Measurements from ENCODE around the gene CUL2. TPM values are rescaled to one million over a fixed set of nuclear protein-coding genes. Genes with fewer than 3 reads are reported as not detected.

Gene CUL2
- total RNA-seq, 2 donors from 2014 or later = 7.3 to 8.0 TPM

DNA sequence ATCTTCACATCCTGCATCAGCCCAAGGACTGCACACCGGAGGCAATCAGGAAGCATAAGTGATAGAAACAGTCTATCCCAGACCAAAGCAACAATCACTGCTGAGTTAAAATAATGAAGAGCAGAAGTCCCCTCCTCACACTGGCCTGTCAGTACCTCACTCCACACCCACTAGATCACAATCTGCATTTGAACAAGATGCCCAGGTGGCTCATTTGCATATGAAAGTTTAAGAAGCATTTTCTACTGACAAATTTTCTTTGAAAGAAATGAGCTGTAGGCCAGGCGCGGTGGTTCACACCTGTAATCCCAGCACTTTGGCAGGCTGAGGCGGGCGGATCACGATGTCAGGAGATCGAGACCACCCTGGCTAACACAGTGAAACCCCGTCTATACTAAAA, 77.4 kb downstream of the CUL2 start:
- Histone ChIP-seq H3K4me3 (no peak overlapping the region), H3K4me1 (no peaks in the 10 kb centered on the region), H3K27me3 (no peaks in the 10 kb centered on the region), H3K27ac (no peak overlapping the region), H3K36me3 (replicated peaks in 1 of 2; ENCODE audit: insufficient read depth in 1 of 2, low read depth in 2 of 2) (peaks cover 0 to 11% of the 10 kb centered on the region in 2 donors), H3K9me3 (no peaks in the 10 kb centered on the region)
- 93 to 97% methylated on average over 8 of the region's 8 CpGs for WGBS, 2 donors
- intact Hi-C loops (cut with DNase I) = no loop called here
- TF ChIP-seq, protein P1, sequence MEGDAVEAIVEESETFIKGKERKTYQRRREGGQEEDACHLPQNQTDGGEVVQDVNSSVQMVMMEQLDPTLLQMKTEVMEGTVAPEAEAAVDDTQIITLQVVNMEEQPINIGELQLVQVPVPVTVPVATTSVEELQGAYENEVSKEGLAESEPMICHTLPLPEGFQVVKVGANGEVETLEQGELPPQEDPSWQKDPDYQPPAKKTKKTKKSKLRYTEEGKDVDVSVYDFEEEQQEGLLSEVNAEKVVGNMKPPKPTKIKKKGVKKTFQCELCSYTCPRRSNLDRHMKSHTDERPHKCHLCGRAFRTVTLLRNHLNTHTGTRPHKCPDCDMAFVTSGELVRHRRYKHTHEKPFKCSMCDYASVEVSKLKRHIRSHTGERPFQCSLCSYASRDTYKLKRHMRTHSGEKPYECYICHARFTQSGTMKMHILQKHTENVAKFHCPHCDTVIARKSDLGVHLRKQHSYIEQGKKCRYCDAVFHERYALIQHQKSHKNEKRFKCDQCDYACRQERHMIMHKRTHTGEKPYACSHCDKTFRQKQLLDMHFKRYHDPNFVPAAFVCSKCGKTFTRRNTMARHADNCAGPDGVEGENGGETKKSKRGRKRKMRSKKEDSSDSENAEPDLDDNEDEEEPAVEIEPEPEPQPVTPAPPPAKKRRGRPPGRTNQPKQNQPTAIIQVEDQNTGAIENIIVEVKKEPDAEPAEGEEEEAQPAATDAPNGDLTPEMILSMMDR (IDR thresholded peaks at IDR 0.05) = no peak
- no peak for TF ChIP-seq POLR2A (IDR thresholded peaks at IDR 0.05)
- ATAC-seq (no peak), DNase-seq (no peak)

DNA sequence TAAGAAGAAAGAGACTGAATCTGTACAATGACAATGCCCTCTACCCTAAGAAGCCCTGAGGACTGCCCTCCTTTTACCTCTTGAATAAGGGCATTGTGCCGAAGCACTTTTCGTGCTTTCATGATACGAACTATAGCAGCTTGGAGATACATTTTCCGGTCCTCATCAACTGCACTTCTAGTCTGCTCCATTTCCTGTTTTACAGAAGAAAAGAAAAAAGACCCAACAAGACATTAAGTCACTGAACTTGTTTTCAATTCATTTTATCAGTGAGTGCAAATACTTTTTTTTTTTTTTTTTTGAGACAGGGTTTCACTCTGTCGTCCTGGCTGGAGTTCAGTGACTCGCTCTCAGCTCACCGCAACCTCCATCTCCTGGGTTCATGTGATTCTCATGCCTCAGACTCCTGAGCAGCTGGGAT, 78.4 kb downstream of the CUL2 start:
- Histone ChIP-seq H3K9me3 (no peaks in the 10 kb centered on the region), H3K27me3 (no peaks in the 10 kb centered on the region), H3K36me3 (replicated peaks in 1 of 2; ENCODE audit: insufficient read depth in 1 of 2, low read depth in 2 of 2) (peaks cover 0 to 11% of the 10 kb centered on the region in 2 donors), H3K4me1 (no peaks in the 10 kb centered on the region), H3K27ac (no peak overlapping the region), H3K4me3 (no peak overlapping the region)
- no peak for TF ChIP-seq POLR2A (IDR thresholded peaks at IDR 0.05)
- TF ChIP-seq, protein P1 (IDR thresholded peaks at IDR 0.05) = no peak
- intact Hi-C loops (cut with DNase I) = no loop called here
- DNase-seq = no peak
- 88 to 95% methylated on average over 7 of the region's 7 CpGs for WGBS, 2 donors
- no peak for ATAC-seq

DNA sequence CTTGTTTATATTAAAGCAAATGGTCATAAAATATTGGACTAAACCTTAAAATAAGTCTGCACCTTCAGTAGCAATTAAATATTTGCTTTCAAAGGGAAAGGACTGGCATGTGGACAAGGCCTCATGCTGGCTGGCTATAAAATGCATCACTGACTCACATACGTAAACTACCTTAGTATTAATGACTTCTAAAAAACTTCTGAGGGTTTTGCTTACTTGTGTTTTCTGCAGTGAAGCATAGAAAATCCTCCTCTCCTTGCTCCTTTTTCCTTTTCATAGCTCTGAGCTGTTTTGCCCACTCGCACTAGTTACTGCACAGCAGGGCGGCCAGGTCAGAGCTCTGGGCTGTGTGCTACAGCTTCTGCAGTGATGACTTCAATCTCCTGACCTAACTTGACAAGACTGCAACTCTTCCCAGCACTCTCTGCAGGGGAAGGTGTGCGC, 82.3 kb downstream of the CUL2 start:
- 96 to 97% methylated on average over 4 of the region's 4 CpGs for WGBS, 2 donors
- no peak for TF ChIP-seq POLR2A (IDR thresholded peaks at IDR 0.05)
- TF ChIP-seq, protein P1 (IDR thresholded peaks at IDR 0.05) = no peak
- H3K4me1 ChIP-seq = no peaks in the 10 kb centered on the region
- no peak overlapping the region for H3K4me3 ChIP-seq
- no peak for DNase-seq
- intact Hi-C loops (cut with DNase I) = no loop called here
- peaks cover 0 to 7% of the 10 kb centered on the region in 2 donors for H3K36me3 ChIP-seq (replicated peaks in 1 of 2; ENCODE audit: insufficient read depth in 1 of 2, low read depth in 2 of 2)
- ATAC-seq = no peak
- H3K9me3 ChIP-seq = no peaks in the 10 kb centered on the region
- no peak overlapping the region for H3K27ac ChIP-seq
- no peaks in the 10 kb centered on the region for H3K27me3 ChIP-seq

DNA sequence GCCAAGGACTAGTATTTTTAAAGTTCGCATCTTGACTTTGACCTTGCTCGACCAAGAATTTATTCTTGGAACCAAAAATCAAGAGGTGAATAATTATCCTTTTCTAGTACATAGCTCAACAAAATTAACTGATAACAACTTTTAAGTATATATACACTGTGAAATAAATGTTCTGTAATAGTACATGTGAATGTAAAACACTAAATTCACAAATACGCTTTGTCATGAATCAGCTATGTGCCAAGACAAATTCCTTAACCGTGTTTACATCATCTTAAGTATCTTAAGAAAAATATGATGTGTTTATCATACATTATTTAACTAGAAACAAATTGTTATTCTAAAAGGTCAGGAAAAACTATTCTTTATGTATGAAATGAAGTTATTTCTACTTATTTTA, 83.3 kb downstream of the CUL2 start:
- WGBS, 2 donors = 75 to 76% methylated on average over 4 of the region's 4 CpGs
- DNase-seq (no peak), ATAC-seq (no peak)
- Histone ChIP-seq H3K4me3 (no peak overlapping the region), H3K36me3 (replicated peaks in 1 of 2; ENCODE audit: insufficient read depth in 1 of 2, low read depth in 2 of 2) (peaks cover 0 to 7% of the 10 kb centered on the region in 2 donors), H3K9me3 (no peaks in the 10 kb centered on the region), H3K27me3 (no peaks in the 10 kb centered on the region), H3K4me1 (no peaks in the 10 kb centered on the region), H3K27ac (no peak overlapping the region)
- no peak for TF ChIP-seq POLR2A (IDR thresholded peaks at IDR 0.05)
- TF ChIP-seq, protein P1 (IDR thresholded peaks at IDR 0.05) = no peak
- intact Hi-C loops (cut with DNase I) = no loop called here

DNA sequence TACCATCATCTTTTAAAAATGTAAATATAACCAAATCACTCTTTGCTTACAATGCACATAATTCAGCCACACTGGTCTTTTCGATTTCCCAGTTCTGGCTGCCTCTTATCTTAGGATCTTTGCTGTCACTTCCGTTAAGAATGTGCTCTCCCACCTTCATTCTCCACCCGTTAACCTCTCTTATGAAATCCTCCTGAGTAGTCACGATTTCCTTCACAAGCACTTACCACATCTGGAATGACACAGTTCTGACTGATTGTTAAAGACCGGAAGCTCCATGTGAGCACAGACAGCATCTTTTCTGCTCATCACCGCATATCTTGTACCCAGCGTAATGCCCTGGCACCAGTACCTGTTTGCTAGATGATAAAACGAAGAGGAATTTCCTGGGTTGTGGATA, 84.3 kb downstream of the CUL2 start:
- Histone ChIP-seq H3K36me3 (replicated peaks in 1 of 2; ENCODE audit: insufficient read depth in 1 of 2, low read depth in 2 of 2) (peaks cover 0 to 4% of the 10 kb centered on the region in 2 donors), H3K4me1 (no peaks in the 10 kb centered on the region), H3K27me3 (no peaks in the 10 kb centered on the region), H3K9me3 (no peaks in the 10 kb centered on the region), H3K27ac (no peak overlapping the region), H3K4me3 (no peak overlapping the region)
- TF ChIP-seq, protein P1 (IDR thresholded peaks at IDR 0.05) = no peak
- TF ChIP-seq POLR2A (IDR thresholded peaks at IDR 0.05) = no peak
- no peak for DNase-seq
- intact Hi-C loops (cut with DNase I) = no loop called here
- no peak for ATAC-seq
- WGBS, 2 donors = 71 to 89% methylated on average over 8 of the region's 8 CpGs
